Activated CD4-positive, alpha-beta T cell treated with anti-CD3 and anti-CD28 coated beads for 36 hours (primary cell): ENCODE results near the gene SDE2. TPM values are rescaled to one million over a fixed set of nuclear protein-coding genes. Genes with fewer than 3 reads are reported as not detected.
"Not testable (repeated sequence)": the region's sequence is repeated elsewhere in the genome, so short reads cannot be mapped to it uniquely, and the experiment has no call there.

Experiments used
- ATAC-seq: fragments of 200-7000 bp; cut with Tn5 transposase; one replicate; pipeline ENCODE4 v1.10.0; 2021; ENCODE audit warnings: mild to moderate bottlenecking, moderate library complexity
- CTCF ChIA-PET: fragments of 350-600 bp; sonication (Branson Sonifier 250); formaldehyde crosslinking; loops from one replicate; lab custom pipeline; 2021; ENCODE audit warnings: antibody characterized with exemption; lab: Charles Lee
- POLR2A ChIA-PET: fragments of 350-600 bp; sonication (Branson Sonifier 250); formaldehyde crosslinking; loops from one replicate; lab custom pipeline; 2021; ENCODE audit warnings: antibody characterized with exemption, inconsistent platforms; lab: Charles Lee
- DNase-seq: peaks from one replicate; pipeline ENCODE4 v3.0.0-alpha.2; 2020
- H3K27ac Mint-ChIP-seq: one replicate; pipeline ENCODE4 v1.8.0; 2021; ENCODE audit warnings: mixed read lengths
- H3K27me3 Mint-ChIP-seq: one replicate; pipeline ENCODE4 v1.8.0; 2021; ENCODE audit warnings: mixed read lengths
- H3K36me3 Mint-ChIP-seq: one replicate; pipeline ENCODE4 v1.8.0; 2021; ENCODE audit warnings: low read depth, mixed read lengths
- H3K4me1 Mint-ChIP-seq: one replicate; pipeline ENCODE4 v1.8.0; 2021; ENCODE audit warnings: mixed read lengths
- H3K4me3 Mint-ChIP-seq: one replicate; pipeline ENCODE4 v1.8.0; 2021; ENCODE audit warnings: mild to moderate bottlenecking, moderate library complexity, mixed read lengths
- H3K9me3 Mint-ChIP-seq: one replicate; pipeline ENCODE4 v1.8.0; 2021; ENCODE audit warnings: low read depth, mixed read lengths
- intact Hi-C, 2 experiments: fragments of 100-400 bp; cut with DNase I in 1 of 2; cut with micrococcal nuclease in 1 of 2; formaldehyde crosslinking; loops; one replicate each; pipeline versions ENCODE4 v1.14.2 to v1.15.1; 2022 to 2024; cut with DNase I, micrococcal nuclease
- total RNA-seq, 2 experiments: library from RNA; stranded (reverse); gene quantifications; one replicate each; pipeline ENCODE4 v1.2.3, GENCODE V29; 2021

SDE2 gene
- total RNA-seq, 2 experiments from 2014 or later: 13.5 to 15.0 TPM

GRCh38 chr1:226029568-226030225 lies 30.6 kb upstream of the SDE2 start:
- DNase-seq: no peak
- H3K36me3 Mint-ChIP-seq: no peaks in the 10 kb centered on the region
- H3K27ac Mint-ChIP-seq: no peak overlapping the region
- ATAC-seq: no peak
- no peaks in the 10 kb centered on the region for H3K4me1 Mint-ChIP-seq
- intact Hi-C loops: no loop called here
- no peak overlapping the region for H3K4me3 Mint-ChIP-seq
- POLR2A ChIA-PET: interaction anchor here (0.6 kb wide), 1 partner anchor 142 kb away, joined by 8 read pairs; no protein-coding TSS in a partner anchor
- no peaks in the 10 kb centered on the region for H3K27me3 Mint-ChIP-seq
- CTCF ChIA-PET: interaction anchor here (0.8 to 0.9 kb wide), 2 partner anchors 21 to 257 kb away, joined by 3 to 4 read pairs; no protein-coding TSS in a partner anchor
- H3K9me3 Mint-ChIP-seq: no peaks in the 10 kb centered on the region

GRCh38 chr1:226029093-226029496 lies 30.0 kb upstream of the SDE2 start:
- CTCF ChIA-PET: interaction anchor here (0.6 to 0.9 kb wide), 3 partner anchors 110 to 273 kb away, joined by 3 to 4 read pairs (median 4); no protein-coding TSS in a partner anchor
- POLR2A ChIA-PET: interaction anchor here (0.6 kb wide), 1 partner anchor 142 kb away, joined by 8 read pairs; no protein-coding TSS in a partner anchor
- no peak for ATAC-seq

GRCh38 chr1:226027538-226028217 lies 28.5 kb upstream of the SDE2 start:
- H3K4me3 Mint-ChIP-seq: no peak overlapping the region
- no peaks in the 10 kb centered on the region for H3K36me3 Mint-ChIP-seq
- DNase-seq (no peak), ATAC-seq (no peak)
- H3K9me3 Mint-ChIP-seq: no peaks in the 10 kb centered on the region
- ChIA-PET CTCF (interaction anchor here (0.8 to 1.0 kb wide), 2 partner anchors 8 to 14 kb away, joined by 3 to 4 read pairs; no protein-coding TSS in a partner anchor), POLR2A (no interaction called here)
- H3K27ac Mint-ChIP-seq: no peak overlapping the region
- H3K4me1 Mint-ChIP-seq: no peaks in the 10 kb centered on the region
- intact Hi-C loops: no loop called here
- no peaks in the 10 kb centered on the region for H3K27me3 Mint-ChIP-seq

More at GRCh38 chr1:226029093-226029496, 30.0 kb upstream of the SDE2 start:
- Mint-ChIP-seq H3K27me3 (no peaks in the 10 kb centered on the region), H3K4me1 (no peaks in the 10 kb centered on the region), H3K9me3 (no peaks in the 10 kb centered on the region), H3K4me3 (no peak overlapping the region), H3K27ac (no peak overlapping the region), H3K36me3 (no peaks in the 10 kb centered on the region)
- no peak for DNase-seq
- intact Hi-C loops: no loop called here

GRCh38 chr1:226026833-226027232 lies 27.7 kb upstream of the SDE2 start:
- DNase-seq (no peak), ATAC-seq (no peak)
- no peak overlapping the region for H3K4me3 Mint-ChIP-seq
- CTCF ChIA-PET: interaction anchor here (1.0 kb wide), 1 partner anchor 13 kb away, joined by 4 read pairs; no protein-coding TSS in a partner anchor
- intact Hi-C loops: no loop called here
- H3K9me3 Mint-ChIP-seq: no peaks in the 10 kb centered on the region
- no peaks in the 10 kb centered on the region for H3K27me3 Mint-ChIP-seq
- no peak overlapping the region for H3K27ac Mint-ChIP-seq
- POLR2A ChIA-PET: no interaction called here
- H3K36me3 Mint-ChIP-seq: no peaks in the 10 kb centered on the region
- H3K4me1 Mint-ChIP-seq: no peaks in the 10 kb centered on the region

GRCh38 chr1:226023735-226024134 lies 24.6 kb upstream of the SDE2 start:
- POLR2A ChIA-PET: no interaction called here
- Mint-ChIP-seq H3K4me3 (no peak overlapping the region), H3K4me1 (no peaks in the 10 kb centered on the region), H3K36me3 (no peaks in the 10 kb centered on the region), H3K27me3 (no peaks in the 10 kb centered on the region), H3K9me3 (no peaks in the 10 kb centered on the region), H3K27ac (no peak overlapping the region)
- ATAC-seq (no peak), DNase-seq (no peak)
- intact Hi-C loops: no loop called here
- CTCF ChIA-PET: interaction anchor here (0.9 kb wide), 1 partner anchor 41 kb away, joined by 3 read pairs; no protein-coding TSS in a partner anchor

- CTCF ChIA-PET: interaction anchor here (1.8 kb wide), 1 partner anchor 43 kb away, joined by 4 read pairs; no protein-coding TSS in a partner anchor
Observed at GRCh38 chr1:226021801-226022200, 22.7 kb upstream of the SDE2 start.

GRCh38 chr1:226021401-226021800 lies 22.3 kb upstream of the SDE2 start:
- no peak for DNase-seq
- no peaks in the 10 kb centered on the region for H3K36me3 Mint-ChIP-seq
- H3K4me1 Mint-ChIP-seq: no peaks in the 10 kb centered on the region
- H3K27ac Mint-ChIP-seq: no peak overlapping the region
- ChIA-PET POLR2A (no interaction called here), CTCF (interaction anchor here (1.8 kb wide), 1 partner anchor 43 kb away, joined by 4 read pairs; no protein-coding TSS in a partner anchor)
- H3K27me3 Mint-ChIP-seq: no peaks in the 10 kb centered on the region
- no peak for ATAC-seq
- intact Hi-C loops: no loop called here
- no peak overlapping the region for H3K4me3 Mint-ChIP-seq
- H3K9me3 Mint-ChIP-seq: no peaks in the 10 kb centered on the region

More at GRCh38 chr1:226021801-226022200, 22.7 kb upstream of the SDE2 start:
- Mint-ChIP-seq H3K9me3 (no peaks in the 10 kb centered on the region), H3K27me3 (no peaks in the 10 kb centered on the region), H3K4me3 (no peak overlapping the region), H3K4me1 (no peaks in the 10 kb centered on the region), H3K36me3 (no peaks in the 10 kb centered on the region), H3K27ac (no peak overlapping the region)
- ATAC-seq: no peak
- POLR2A ChIA-PET: interaction anchor here (0.6 kb wide), 1 partner anchor 38 kb away, joined by 8 read pairs; no protein-coding TSS in a partner anchor
- intact Hi-C loops: no loop called here
- DNase-seq: no peak

GRCh38 chr1:226019572-226019971 lies 20.4 kb upstream of the SDE2 start:
- DNase-seq (no peak), ATAC-seq (no peak)
- ChIA-PET POLR2A (interaction anchor here (0.6 kb wide), 1 partner anchor 54 kb away, joined by 4 read pairs; no protein-coding TSS in a partner anchor), CTCF (interaction anchor here (0.6 to 0.9 kb wide), 2 partner anchors 9 to 656 kb away, joined by 3 read pairs; no protein-coding TSS in a partner anchor)
- Mint-ChIP-seq H3K27me3 (no peaks in the 10 kb centered on the region), H3K4me1 (no peaks in the 10 kb centered on the region), H3K36me3 (no peaks in the 10 kb centered on the region), H3K9me3 (no peaks in the 10 kb centered on the region), H3K4me3 (no peak overlapping the region), H3K27ac (no peak overlapping the region)
- intact Hi-C loops: no loop called here

GRCh38 chr1:226017070-226017469 lies 17.9 kb upstream of the SDE2 start:
- Mint-ChIP-seq H3K4me1 (no peaks in the 10 kb centered on the region), H3K4me3 (no peak overlapping the region), H3K27ac (no peak overlapping the region), H3K36me3 (no peaks in the 10 kb centered on the region), H3K9me3 (no peaks in the 10 kb centered on the region), H3K27me3 (no peaks in the 10 kb centered on the region)
- DNase-seq (no peak), ATAC-seq (no peak)
- ChIA-PET CTCF (no interaction called here), POLR2A (no interaction called here)
- intact Hi-C loops: no loop called here

GRCh38 chr1:226009650-226010044 lies 10.5 kb upstream of the SDE2 start:
- intact Hi-C loops: loop anchor here in 1 of 2 experiments (5.0 kb wide), 1 partner anchor 38 kb away; no protein-coding TSS in a partner anchor
- no peaks in the 10 kb centered on the region for H3K27me3 Mint-ChIP-seq
- POLR2A ChIA-PET: no interaction called here
- no peaks in the 10 kb centered on the region for H3K36me3 Mint-ChIP-seq
- CTCF ChIA-PET: no interaction called here
- H3K4me3 Mint-ChIP-seq: no peak overlapping the region
- H3K9me3 Mint-ChIP-seq: no peaks in the 10 kb centered on the region
- H3K4me1 Mint-ChIP-seq: peaks cover 9% of the 10 kb centered on the region
- DNase-seq: no peak
- no peak overlapping the region for H3K27ac Mint-ChIP-seq
- no peak for ATAC-seq

- POLR2A ChIA-PET, H3K27ac Mint-ChIP-seq, H3K4me3 Mint-ChIP-seq, H3K27me3 Mint-ChIP-seq, H3K9me3 Mint-ChIP-seq, H3K36me3 Mint-ChIP-seq, ATAC-seq, intact Hi-C loops, DNase-seq: not testable (repeated sequence)
- peaks cover 32% of the 10 kb centered on the region for H3K4me1 Mint-ChIP-seq
- CTCF ChIA-PET: interaction anchor here (1.3 kb wide), 1 partner anchor 57 kb away, joined by 5 read pairs; no protein-coding TSS in a partner anchor
Observed at GRCh38 chr1:226007126-226007892, 8.2 kb upstream of the SDE2 start.
